HL-60/S4 treated with retinoic acid at 250 ng/mL for 4 days and 3 days (cell line): ENCODE measurements around the gene ANKDD1A.

ENCODE experiments used
- in situ Hi-C: fragments of 300-500 bp; cut with MboI; formaldehyde crosslinking; loops from 2 replicates; pipeline ENCODE4 v1.7.0; 2022; ENCODE audit warnings: low sequenced_read_pairs

ANKDD1A gene

DNA sequence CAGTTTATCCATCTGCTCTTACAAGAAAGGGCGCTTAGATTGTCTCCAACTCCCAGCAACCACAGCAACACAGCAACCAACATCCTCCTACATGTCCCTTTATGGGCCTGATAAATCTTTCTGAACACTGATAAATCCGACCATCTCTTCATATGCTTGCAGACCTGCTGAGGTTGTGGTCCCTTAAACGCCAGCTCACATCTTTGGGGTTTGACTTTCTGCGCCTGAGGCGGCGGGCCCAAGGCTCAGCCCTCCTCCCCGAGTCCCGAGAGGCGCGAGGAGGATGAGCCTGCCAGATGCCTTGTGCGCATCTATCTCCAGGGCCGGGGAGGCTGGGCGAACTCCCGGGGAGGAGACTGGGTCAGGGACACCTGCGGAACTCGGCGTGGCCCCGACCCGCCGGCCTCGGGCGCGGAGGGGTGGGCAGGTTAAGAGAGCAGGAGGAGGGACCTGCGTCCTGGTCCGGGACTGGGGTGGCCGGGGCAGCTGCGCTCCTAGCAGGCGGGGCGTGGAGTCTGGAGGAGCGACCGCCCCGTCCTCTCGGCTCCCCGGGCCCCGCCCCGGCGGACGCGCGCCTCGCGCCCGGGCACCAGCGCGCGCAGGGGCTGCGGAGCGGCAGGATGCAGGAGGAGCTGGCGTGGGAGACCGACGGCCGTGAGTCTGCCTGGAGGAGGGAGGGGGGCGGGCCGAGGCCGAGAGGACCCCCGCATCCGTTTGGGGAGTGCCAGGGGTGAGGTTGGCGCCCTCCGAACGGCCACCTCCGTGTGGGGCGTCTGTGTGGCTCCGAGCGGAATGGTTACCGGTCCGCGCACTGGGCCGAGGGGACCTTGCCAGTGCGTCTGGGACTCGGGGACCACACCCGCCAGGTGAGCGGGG, at the start of gene ANKDD1A:
Gene ANKDD1A, plus strand, starts transcription at position 592 of the 876 bp plus-strand sequence. Its CDS starts 29 bp downstream, at position 621.
- in situ Hi-C loops = no loop called here

- in situ Hi-C loops = no loop called here
These were observed 49.7 kb upstream of the ANKDD1A start for GRCh38 chr15:64861960-64862359.

GRCh38 chr15:64862408-64862807, 49.3 kb upstream of the ANKDD1A start:
- in situ Hi-C loops = no loop called here

DNA sequence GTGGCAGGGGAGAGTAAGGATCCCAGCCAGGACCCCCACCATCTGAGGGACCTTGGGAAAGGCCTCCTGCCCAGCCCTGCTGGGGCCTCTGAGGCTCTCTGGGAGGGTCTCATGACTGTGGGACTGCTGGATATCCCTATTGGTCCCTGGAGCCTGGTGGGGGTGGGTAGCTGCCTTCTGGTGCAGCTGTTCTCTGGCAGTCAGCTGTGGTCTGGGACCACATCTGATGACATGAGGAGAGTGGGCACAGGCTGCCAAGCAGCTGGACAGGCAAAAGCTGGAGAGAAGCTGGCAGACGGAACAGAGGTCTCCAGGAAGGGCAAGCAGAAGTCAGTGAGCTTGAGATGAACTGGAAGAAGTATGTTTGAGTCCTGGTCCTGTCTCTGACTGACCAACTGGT, 47.6 kb upstream of the ANKDD1A start:
- in situ Hi-C loops = no loop called here

GRCh38 chr15:64865126-64865997, 46.3 kb upstream of the ANKDD1A start:
- in situ Hi-C loops = no loop called here

DNA sequence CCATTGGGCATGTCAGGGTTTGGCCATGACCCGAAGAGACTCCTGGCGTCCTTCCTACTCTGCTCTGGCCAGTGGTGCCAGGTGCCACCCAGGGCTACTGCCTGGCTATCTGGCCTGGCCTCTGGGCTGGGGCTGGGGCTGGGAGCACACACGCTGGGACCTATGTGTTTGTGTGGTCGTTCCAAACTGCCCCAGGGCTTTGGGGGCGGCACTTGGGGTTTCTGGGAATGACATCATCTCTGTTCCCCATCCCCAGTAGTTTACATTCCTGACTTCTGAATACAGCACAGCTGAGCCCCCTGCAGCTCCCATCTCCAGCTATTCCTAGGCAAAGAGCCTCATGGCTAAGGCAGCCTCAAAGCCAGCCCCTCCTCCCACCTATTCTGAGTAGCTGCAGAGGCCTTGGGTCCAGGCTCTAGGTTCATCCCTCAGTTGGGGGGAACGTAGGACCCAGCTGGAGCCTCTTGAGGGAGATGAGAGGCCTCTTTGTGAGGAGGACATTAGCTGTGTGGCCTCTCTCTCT, 45.6 kb upstream of the ANKDD1A start:
- in situ Hi-C loops = no loop called here

DNA sequence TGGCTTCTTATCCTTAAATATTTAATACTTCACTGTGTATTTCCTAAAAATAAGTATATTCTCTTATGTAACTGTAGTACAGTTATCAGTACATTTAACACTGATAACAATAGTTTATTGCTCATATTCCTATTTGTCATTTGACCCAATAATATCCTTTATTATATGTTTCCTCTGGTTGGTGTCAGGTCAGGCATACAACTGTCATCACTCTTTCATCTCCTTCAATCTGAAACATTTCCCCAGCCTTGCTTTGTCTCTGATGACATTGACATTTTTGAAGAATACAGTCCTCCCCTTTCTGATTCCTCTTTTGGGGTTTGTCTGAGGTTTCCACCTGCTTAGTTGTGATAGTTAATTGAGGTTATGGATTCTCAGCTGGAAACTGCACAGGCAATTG, 42.2 kb upstream of the ANKDD1A start:
- in situ Hi-C loops = no loop called here

DNA sequence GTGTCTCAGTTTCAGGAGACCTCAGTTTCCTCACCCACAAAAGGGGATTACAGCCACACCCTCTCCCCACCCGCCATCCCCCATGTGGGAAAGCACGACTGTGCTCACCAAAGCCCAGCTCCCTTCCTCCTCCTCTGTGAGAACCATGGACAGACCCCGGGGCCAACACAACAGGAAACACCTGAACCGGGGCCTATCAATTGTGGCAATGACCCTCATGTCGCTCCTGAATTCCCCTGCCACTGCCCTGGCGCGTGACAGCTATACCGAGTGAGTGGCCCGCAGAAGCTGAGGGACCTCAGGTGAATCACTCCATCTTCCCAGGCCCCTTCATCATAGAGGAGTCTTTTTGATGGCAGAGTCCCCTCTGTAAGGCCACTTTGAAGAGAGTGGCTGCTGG, 41.3 kb upstream of the ANKDD1A start:
- in situ Hi-C loops = no loop called here

GRCh38 chr15:64875641-64876223, 36.0 kb upstream of the ANKDD1A start:
- in situ Hi-C loops = no loop called here

DNA sequence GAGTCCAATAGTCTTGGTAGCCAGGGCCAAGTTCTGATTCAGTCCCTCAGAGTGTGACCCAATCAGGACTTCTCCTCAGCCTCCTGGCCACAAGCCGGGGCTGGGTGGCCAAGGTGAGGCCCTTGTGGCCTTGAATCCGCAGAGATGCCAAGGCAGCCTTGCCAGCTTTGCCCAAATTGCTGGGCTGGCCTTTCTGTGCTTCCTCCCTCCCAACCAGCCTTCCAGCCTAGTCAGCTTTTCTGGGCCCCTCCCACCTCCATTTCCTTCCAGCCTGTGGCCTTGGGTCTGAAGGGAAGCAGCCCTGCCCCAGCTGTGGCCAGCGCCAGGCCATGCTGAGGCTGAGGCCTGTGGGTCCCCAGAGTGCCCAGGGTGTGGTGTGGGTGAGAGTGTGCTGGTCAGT, 34.3 kb upstream of the ANKDD1A start:
- in situ Hi-C loops = no loop called here

- in situ Hi-C loops = no loop called here
These were observed 33.0 kb upstream of the ANKDD1A start for GRCh38 chr15:64878705-64879104.

- in situ Hi-C loops = no loop called here
These were observed 28.6 kb upstream of the ANKDD1A start for GRCh38 chr15:64883100-64883581.

- in situ Hi-C loops = no loop called here
These were observed 27.6 kb upstream of the ANKDD1A start for GRCh38 chr15:64883997-64884511.

GRCh38 chr15:64884679-64885078, 27.0 kb upstream of the ANKDD1A start:
- in situ Hi-C loops = no loop called here

DNA sequence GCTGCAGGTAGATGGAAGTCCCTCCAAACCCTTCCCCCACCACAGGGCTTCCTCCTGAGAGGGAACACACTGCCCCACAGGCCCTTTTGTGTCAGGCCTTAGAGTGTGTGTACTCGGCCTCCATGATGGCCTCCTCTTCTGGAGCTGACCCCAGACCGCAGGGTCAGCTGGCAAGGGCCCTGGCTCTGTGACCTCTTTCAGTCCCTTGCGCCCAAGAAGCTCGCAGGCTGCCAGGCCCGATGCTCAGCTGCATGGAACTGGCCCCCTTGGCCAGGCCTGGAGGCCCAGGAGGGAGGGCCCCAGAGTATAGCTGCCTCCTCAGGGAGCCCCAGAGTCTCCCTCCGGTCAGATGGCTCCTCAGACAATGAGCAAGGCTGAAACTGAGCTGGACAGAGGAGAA, 23.4 kb upstream of the ANKDD1A start:
- in situ Hi-C loops = no loop called here

GRCh38 chr15:64891561-64891960, 20.1 kb upstream of the ANKDD1A start:
- in situ Hi-C loops = no loop called here

GRCh38 chr15:64892847-64893403, 18.8 kb upstream of the ANKDD1A start:
- in situ Hi-C loops = no loop called here

GRCh38 chr15:64893481-64894394, 18.0 kb upstream of the ANKDD1A start:
- in situ Hi-C loops = no loop called here

- in situ Hi-C loops = no loop called here
These were observed 17.2 kb upstream of the ANKDD1A start for GRCh38 chr15:64894395-64895056.
